Muscle layer of duodenum (tissue), 2 donors: ENCODE data around the gene KCTD12.

Experiments used
- H3K27ac ChIP-seq: one replicate; pipeline ENCODE4 v1.7.0; 2013; ENCODE audit warnings: mild to moderate bottlenecking, low read length
- H3K27me3 ChIP-seq: one replicate; pipeline ENCODE4 v1.7.0; 2013; ENCODE audit warnings: low read depth, mild to moderate bottlenecking, control low read depth, low read length
- H3K36me3 ChIP-seq, 2 donors: one replicate each; pipeline ENCODE4 v1.7.0; 2013; ENCODE audit warnings: low read length in 2 of 2, control low read depth in 1 of 2, mild to moderate bottlenecking in 1 of 2; ENCODE audit not compliant: insufficient read depth in 2 of 2, control insufficient read depth in 1 of 2
- H3K4me1 ChIP-seq, 2 donors: one replicate each; pipeline ENCODE4 v1.7.0; 2013; ENCODE audit warnings: low read length in 2 of 2, mild to moderate bottlenecking in 2 of 2, control low read depth in 1 of 2, moderate library complexity in 1 of 2; ENCODE audit not compliant: insufficient read depth in 2 of 2, control insufficient read depth in 1 of 2
- H3K4me3 ChIP-seq, 2 donors: one replicate each; pipeline ENCODE4 v1.7.0; 2013; ENCODE audit warnings: low read length in 2 of 2, low read depth in 1 of 2, mild to moderate bottlenecking in 1 of 2
- H3K9me3 ChIP-seq, 2 donors: one replicate each; pipeline ENCODE4 v1.7.0; 2013; ENCODE audit warnings: low read length in 2 of 2, control low read depth in 1 of 2, mild to moderate bottlenecking in 1 of 2; ENCODE audit not compliant: control insufficient read depth in 1 of 2
- donor health status: healthy.

The KCTD12 gene

GRCh38 chr13:76887076-76887563, 915 bp upstream of the KCTD12 start:
- Histone ChIP-seq H3K36me3 (no peaks in the 10 kb centered on the region), H3K4me1 (peaks cover 0 to 12% of the 10 kb centered on the region in 2 donors), H3K4me3 (peak overlapping the region; percentile 52 to 88), H3K27me3 (no peaks in the 10 kb centered on the region), H3K9me3 (no peaks in the 10 kb centered on the region), H3K27ac (peak overlapping the region; percentile 53)

DNA sequence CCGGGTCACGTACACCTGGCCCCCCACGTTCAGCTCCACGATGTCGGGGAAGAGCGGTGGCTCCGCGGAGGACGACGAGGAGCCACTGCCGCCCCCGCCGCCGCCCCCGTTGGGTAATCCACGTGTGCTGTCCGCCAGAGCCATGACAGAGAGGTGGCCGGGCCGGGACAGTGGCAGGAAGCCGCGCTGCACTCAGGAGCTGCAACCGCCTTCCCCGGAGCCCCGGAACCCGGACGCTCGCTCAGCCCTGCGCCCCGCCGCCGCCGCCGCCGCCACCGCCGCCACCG, 257 bp downstream of the KCTD12 start:
- peaks cover 0 to 15% of the 10 kb centered on the region in 2 donors for H3K4me1 ChIP-seq
- peak overlapping the region; percentile 78 for H3K27ac ChIP-seq
- H3K4me3 ChIP-seq: peak overlapping the region; percentile 59 to 88
- no peaks in the 10 kb centered on the region for H3K9me3 ChIP-seq
- no peaks in the 10 kb centered on the region for H3K36me3 ChIP-seq
- H3K27me3 ChIP-seq: no peaks in the 10 kb centered on the region

GRCh38 chr13:76885203-76886004, 801 bp downstream of the KCTD12 start:
- peaks cover 0 to 15% of the 10 kb centered on the region in 2 donors for H3K4me1 ChIP-seq
- no peaks in the 10 kb centered on the region for H3K9me3 ChIP-seq
- H3K27ac ChIP-seq: peak overlapping the region; percentile 78
- H3K36me3 ChIP-seq: no peaks in the 10 kb centered on the region
- no peaks in the 10 kb centered on the region for H3K27me3 ChIP-seq
- H3K4me3 ChIP-seq: peak overlapping the region; percentile 59 to 88

DNA sequence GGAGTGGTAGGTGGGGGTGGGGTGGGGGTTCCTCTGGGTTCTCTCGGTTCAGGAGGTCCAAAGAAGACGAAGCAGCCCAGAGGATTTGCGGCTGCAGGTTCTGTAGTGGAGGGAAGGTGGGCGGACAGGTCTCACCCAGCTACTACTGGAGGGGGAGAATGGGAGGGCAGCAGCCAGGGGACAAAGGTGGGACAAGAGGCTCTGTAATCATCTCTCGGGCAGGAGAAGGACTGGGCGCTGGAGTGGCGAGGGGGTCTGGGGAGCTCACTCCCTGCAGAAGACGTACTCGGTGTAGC, 1.4 kb downstream of the KCTD12 start:
- Histone ChIP-seq H3K9me3 (no peaks in the 10 kb centered on the region), H3K27ac (peak overlapping the region; percentile 78), H3K4me1 (peaks cover 0 to 17% of the 10 kb centered on the region in 2 donors), H3K36me3 (no peaks in the 10 kb centered on the region), H3K4me3 (peak overlapping the region; percentile 59 to 88), H3K27me3 (no peaks in the 10 kb centered on the region)

DNA sequence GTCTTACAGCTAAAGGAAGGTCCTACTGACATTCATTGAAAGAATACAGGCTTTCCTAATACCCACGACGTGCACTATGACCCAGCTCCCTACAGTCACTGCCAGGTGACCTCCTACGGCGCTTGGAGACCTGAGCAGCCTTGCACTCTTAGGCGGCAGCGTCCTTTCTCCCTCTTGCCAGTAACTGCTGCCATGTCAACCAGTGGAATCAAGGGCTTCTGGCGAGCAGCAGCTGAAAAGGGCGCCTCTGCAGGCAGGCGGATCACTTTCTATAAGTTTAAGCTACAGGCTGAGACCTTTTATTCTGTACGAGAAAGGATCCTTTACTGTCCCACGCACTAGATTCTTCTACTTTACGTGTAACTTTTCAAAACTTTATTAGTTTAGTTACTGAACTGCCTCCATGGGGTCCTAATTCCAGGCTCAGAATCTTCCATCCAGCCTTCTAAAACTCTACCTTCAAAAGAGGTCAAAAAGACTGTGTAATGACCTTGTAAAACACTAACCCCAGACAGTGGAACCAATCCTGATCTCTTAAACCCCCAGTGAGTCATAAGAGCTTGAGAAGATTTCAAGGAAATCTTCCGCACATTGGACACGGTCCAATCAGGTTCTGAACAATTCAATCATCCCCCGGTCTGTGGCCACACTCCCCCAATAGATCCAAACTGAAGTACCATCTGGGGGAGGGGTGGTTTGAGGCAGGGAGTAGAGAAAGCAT, 1.9 kb downstream of the KCTD12 start:
- H3K4me1 ChIP-seq: peaks cover 0 to 19% of the 10 kb centered on the region in 2 donors
- peak overlapping the region; percentile 59 to 88 for H3K4me3 ChIP-seq
- no peaks in the 10 kb centered on the region for H3K27me3 ChIP-seq
- peak overlapping the region; percentile 78 for H3K27ac ChIP-seq
- no peaks in the 10 kb centered on the region for H3K36me3 ChIP-seq
- no peaks in the 10 kb centered on the region for H3K9me3 ChIP-seq

DNA sequence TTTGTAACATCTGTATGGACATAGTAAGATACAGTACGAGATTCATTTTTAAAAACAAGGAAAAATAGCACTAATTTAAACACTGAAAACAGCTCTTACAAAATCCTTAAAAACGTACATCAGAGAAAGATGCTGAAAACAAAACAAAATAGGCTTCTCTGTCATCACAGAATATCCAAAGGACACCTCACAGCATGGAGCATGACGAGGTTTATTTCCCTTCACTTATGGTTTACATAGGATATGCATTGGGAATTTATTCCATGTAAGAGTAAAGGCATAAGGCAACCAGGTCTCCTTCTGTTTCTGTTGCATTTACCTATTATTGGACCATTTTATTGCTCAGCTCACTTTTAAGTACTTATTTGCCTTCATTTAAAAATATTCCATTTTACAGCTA, 3.0 kb downstream of the KCTD12 start:
- peaks cover 6 to 19% of the 10 kb centered on the region in 2 donors for H3K4me1 ChIP-seq
- no peaks in the 10 kb centered on the region for H3K36me3 ChIP-seq
- H3K27ac ChIP-seq: peak overlapping the region; percentile 82
- peak overlapping the region; percentile 59 to 88 for H3K4me3 ChIP-seq
- no peaks in the 10 kb centered on the region for H3K9me3 ChIP-seq
- no peaks in the 10 kb centered on the region for H3K27me3 ChIP-seq

GRCh38 chr13:76882431-76882830, 3.8 kb downstream of the KCTD12 start:
- Histone ChIP-seq H3K4me1 (peaks cover 6 to 19% of the 10 kb centered on the region in 2 donors), H3K4me3 (peak overlapping the region; percentile 59 to 88)

DNA sequence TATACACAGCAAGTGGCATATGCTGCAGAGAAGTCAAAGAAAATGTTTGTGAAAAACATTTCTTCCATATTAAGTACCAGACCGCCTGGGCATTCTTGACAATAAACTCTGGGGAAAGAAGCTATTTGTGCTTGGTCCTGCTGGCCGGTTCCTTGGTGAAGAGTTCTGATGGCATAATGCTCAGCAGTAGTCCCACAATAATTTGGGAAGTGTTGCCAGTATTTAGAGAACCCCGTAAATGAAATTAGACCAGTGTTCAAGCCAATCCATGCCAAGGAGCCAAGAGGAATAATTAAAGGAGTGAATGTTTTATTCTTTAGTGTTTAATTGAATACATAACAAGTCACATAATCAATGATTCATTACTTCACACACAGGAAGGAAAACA, 6.3 kb downstream of the KCTD12 start:
- Histone ChIP-seq H3K4me1 (peaks cover 6 to 14% of the 10 kb centered on the region in 2 donors), H3K27ac (peak overlapping the region; percentile 19), H3K36me3 (no peaks in the 10 kb centered on the region), H3K9me3 (no peaks in the 10 kb centered on the region), H3K4me3 (no peak overlapping the region), H3K27me3 (no peaks in the 10 kb centered on the region)

More at GRCh38 chr13:76882431-76882830, 3.8 kb downstream of the KCTD12 start:
- no peaks in the 10 kb centered on the region for H3K9me3 ChIP-seq
- no peaks in the 10 kb centered on the region for H3K27me3 ChIP-seq
- no peaks in the 10 kb centered on the region for H3K36me3 ChIP-seq
- H3K27ac ChIP-seq: peak overlapping the region; percentile 82

GRCh38 chr13:76879203-76879882, 6.9 kb downstream of the KCTD12 start:
- Histone ChIP-seq H3K4me3 (no peak overlapping the region), H3K36me3 (no peaks in the 10 kb centered on the region), H3K4me1 (peaks cover 6 to 14% of the 10 kb centered on the region in 2 donors), H3K27ac (peak overlapping the region; percentile 35), H3K27me3 (no peaks in the 10 kb centered on the region), H3K9me3 (no peaks in the 10 kb centered on the region)

DNA sequence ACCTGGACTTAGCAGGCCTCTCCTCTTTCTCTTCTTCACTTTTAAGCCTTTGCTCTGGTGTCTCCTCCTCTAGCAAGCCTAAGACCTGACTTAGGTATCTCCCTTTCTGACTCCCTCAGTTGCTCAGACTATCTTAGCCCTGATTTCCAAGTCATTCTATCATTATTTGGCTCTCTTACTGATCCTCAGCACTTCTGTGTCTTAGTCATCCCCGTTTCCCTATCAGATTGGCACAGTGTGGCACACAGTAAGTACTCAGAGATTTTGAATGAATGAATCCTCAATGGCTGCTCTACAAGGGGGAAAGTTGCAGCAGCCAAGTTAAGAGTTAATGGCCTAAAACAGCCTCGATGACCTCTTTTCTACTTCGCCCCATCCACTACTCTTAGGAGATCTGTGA, 8.2 kb downstream of the KCTD12 start:
- Histone ChIP-seq H3K27ac (no peak overlapping the region), H3K36me3 (no peaks in the 10 kb centered on the region), H3K4me1 (peaks cover 6 to 14% of the 10 kb centered on the region in 2 donors), H3K4me3 (no peak overlapping the region), H3K9me3 (no peaks in the 10 kb centered on the region), H3K27me3 (no peaks in the 10 kb centered on the region)

DNA sequence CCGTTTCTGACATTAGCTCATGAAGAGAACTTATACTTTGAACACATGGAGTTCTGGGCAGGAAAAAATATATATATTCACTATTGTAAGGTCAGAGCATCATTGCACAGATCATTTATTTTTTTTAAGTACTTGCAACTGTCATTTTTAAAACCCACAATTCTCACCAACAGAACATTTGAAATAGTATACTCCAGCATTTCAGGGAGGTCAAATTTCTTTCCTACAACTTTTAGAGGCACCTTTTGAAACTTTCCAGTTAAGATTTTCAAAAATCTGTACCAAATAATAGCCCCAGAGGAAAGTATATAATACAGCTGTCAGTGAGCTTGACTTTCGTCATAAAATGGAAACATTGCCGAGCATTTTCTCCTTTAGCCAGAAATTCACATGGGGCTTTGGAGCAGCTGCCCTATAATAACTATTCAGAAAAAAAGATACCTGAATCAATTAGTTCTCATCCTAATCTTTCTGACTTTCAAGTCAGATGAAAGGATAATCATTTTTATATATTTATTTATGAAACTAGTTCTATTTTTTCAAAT, 10.9 kb downstream of the KCTD12 start:
- no peak overlapping the region for H3K27ac ChIP-seq
- no peaks in the 10 kb centered on the region for H3K36me3 ChIP-seq
- no peaks in the 10 kb centered on the region for H3K9me3 ChIP-seq
- H3K4me1 ChIP-seq: peaks cover 6% of the 10 kb centered on the region in 2 donors
- H3K27me3 ChIP-seq: no peaks in the 10 kb centered on the region
- H3K4me3 ChIP-seq: no peak overlapping the region
